H1 (cell line): Measurements from ENCODE around the gene HMGCS2. TPM values are rescaled to one million over a fixed set of nuclear protein-coding genes. Genes with fewer than 3 reads are reported as not detected.

Source experiments
- CTCF ChIA-PET: fragments of 300-600 bp; sonication (Branson Sonifier 250); formaldehyde crosslinking; loops from one replicate; lab custom pipeline; 2021; ENCODE audit not compliant: partially characterized antibody; lab: Charles Lee
- POLR2A ChIA-PET: fragments of 300-600 bp; sonication (Branson Sonifier 250); formaldehyde crosslinking; loops from one replicate; lab custom pipeline; 2021; ENCODE audit warnings: inconsistent platforms; ENCODE audit not compliant: partially characterized antibody; lab: Charles Lee
- DNase-seq, 2 experiments: peaks; one replicate each; pipeline versions ENCODE4 v3.0.0 to v3.0.0-alpha.2; 2010 to 2022; ENCODE audit warnings: low spot score in 2 of 2, low read depth in 1 of 2, mixed read lengths in 1 of 2
- FAIRE-seq: peaks from 2 replicates; lab custom pipeline; 2011; peaks lifted over from hg19 to GRCh38; lab: Jason Lieb, UNC
- H2AFZ ChIP-seq: 2 replicates; pipeline ENCODE4 v1.8.1; 2012; ENCODE audit warnings: low read length, inconsistent platforms
- H2AK5ac ChIP-seq: 2 replicates; pipeline ENCODE4 v1.6.1; 2013; ENCODE audit warnings: low read depth, low read length
- H2BK120ac ChIP-seq: replicated peaks from 2 replicates; pipeline ENCODE3; 2013; ENCODE audit warnings: low read depth, low read length, inconsistent platforms
- H2BK12ac ChIP-seq: 2 replicates; pipeline ENCODE4 v1.6.1; 2013; ENCODE audit warnings: low read depth, low read length
- H2BK15ac ChIP-seq: 2 replicates; pipeline ENCODE4 v1.6.1; 2013; ENCODE audit warnings: low read length
- H2BK20ac ChIP-seq: 2 replicates; pipeline ENCODE4 v1.6.1; 2013; ENCODE audit warnings: low read length
- H2BK5ac ChIP-seq: 2 replicates; pipeline ENCODE4 v1.6.1; 2013; ENCODE audit warnings: low read depth, low read length
- H3K14ac ChIP-seq: 2 replicates; pipeline ENCODE4 v1.6.1; 2013; ENCODE audit warnings: inconsistent platforms; ENCODE audit not compliant: insufficient read length
- H3K18ac ChIP-seq: 2 replicates; pipeline ENCODE4 v1.6.1; 2013; ENCODE audit warnings: low read length; ENCODE audit errors: extremely low read depth
- H3K23ac ChIP-seq: 2 replicates; pipeline ENCODE4 v1.6.1; 2013; ENCODE audit warnings: inconsistent platforms; ENCODE audit not compliant: insufficient read length
- H3K23me2 ChIP-seq: 2 replicates; pipeline ENCODE4 v1.6.1; 2013; ENCODE audit warnings: low read depth, low read length
- H3K27ac ChIP-seq: 2 replicates; pipeline ENCODE4 v1.6.1; 2011; ENCODE audit warnings: low read depth, low read length, inconsistent platforms
- H3K27me3 ChIP-seq, 4 experiments: replicated peaks in 1 of 4; 1 replicate in 1 of 4; 2 replicates in 3 of 4; pipeline versions ENCODE4 v1.6.1 to v1.8.1; 2011 to 2013; ENCODE audit warnings: low read length in 3 of 4, mild to moderate bottlenecking in 3 of 4, inconsistent platforms in 2 of 4, mixed read lengths in 2 of 4, moderate library complexity in 1 of 4; ENCODE audit not compliant: control insufficient read depth in 3 of 4, insufficient read depth in 3 of 4; ENCODE audit errors: extremely low read depth in 1 of 4
- H3K36me3 ChIP-seq, 4 experiments: 2 replicates each; pipeline versions ENCODE4 v1.6.1 to v1.8.1; 2011 to 2013; ENCODE audit warnings: mild to moderate bottlenecking in 4 of 4, low read length in 3 of 4, moderate library complexity in 2 of 4, control low read depth in 1 of 4, inconsistent platforms in 1 of 4; ENCODE audit not compliant: insufficient read depth in 4 of 4, control insufficient read depth in 2 of 4
- H3K4ac ChIP-seq: replicated peaks from 2 replicates; pipeline ENCODE3; 2013; ENCODE audit warnings: low read length, low read depth, mixed read lengths, inconsistent platforms; ENCODE audit not compliant: insufficient read length
- H3K4me1 ChIP-seq, 4 experiments: replicated peaks in 1 of 4; 1 replicate in 1 of 4; 2 replicates in 3 of 4; pipeline versions ENCODE4 v1.6.1 to v1.8.1; 2011 to 2013; ENCODE audit warnings: low read length in 3 of 4, inconsistent platforms in 2 of 4, mixed read lengths in 1 of 4; ENCODE audit not compliant: insufficient read depth in 4 of 4, control insufficient read depth in 3 of 4
- H3K4me2 ChIP-seq, 2 experiments: 2 replicates each; pipeline versions ENCODE4 v1.6.1 to v1.8.1; 2011 to 2013; ENCODE audit warnings: low read depth in 2 of 2, low read length in 2 of 2, control low read depth in 1 of 2, inconsistent platforms in 1 of 2, mild to moderate bottlenecking in 1 of 2; ENCODE audit not compliant: insufficient read depth in 1 of 2
- H3K4me3 ChIP-seq, 4 experiments: fragments of 200-600, 300-600 bp in 1 of 4; sonication (generic), shearing (Covaris generic), sonication (Bioruptor Twin) in 1 of 4; 2 replicates each; pipeline versions ENCODE4 v1.5.1 to v1.8.1; 2011 to 2016; ENCODE audit warnings: low read length in 4 of 4, low read depth in 3 of 4, control low read depth in 2 of 4, inconsistent platforms in 2 of 4, mild to moderate bottlenecking in 2 of 4, mixed read lengths in 1 of 4, moderate library complexity in 1 of 4; ENCODE audit not compliant: insufficient read depth in 2 of 4; ENCODE audit errors: extremely low read depth in 1 of 4
- H3K56ac ChIP-seq: replicated peaks from 2 replicates; pipeline ENCODE3; 2013; ENCODE audit warnings: low read depth, mild to moderate bottlenecking, mixed read lengths, low read length, inconsistent platforms; ENCODE audit not compliant: insufficient read length
- H3K79me1 ChIP-seq: 2 replicates; pipeline ENCODE4 v1.6.1; 2013; ENCODE audit warnings: low read depth, low read length, control low read depth
- H3K79me2 ChIP-seq, 2 experiments: 2 replicates each; pipeline versions ENCODE4 v1.6.1 to v1.8.1; 2012 to 2013; ENCODE audit warnings: low read length in 2 of 2, mild to moderate bottlenecking in 2 of 2, inconsistent platforms in 1 of 2; ENCODE audit not compliant: insufficient read depth in 2 of 2, control insufficient read depth in 1 of 2
- H3K9ac ChIP-seq, 4 experiments: replicated peaks in 1 of 4; 1 replicate in 1 of 4; 2 replicates in 3 of 4; pipeline versions ENCODE4 v1.6.1 to v1.8.1; 2011 to 2013; ENCODE audit warnings: low read depth in 3 of 4, low read length in 3 of 4, control low read depth in 2 of 4, mild to moderate bottlenecking in 2 of 4, moderate library complexity in 2 of 4, inconsistent platforms in 1 of 4; ENCODE audit errors: extremely low read depth in 1 of 4
- H3K9me3 ChIP-seq, 2 experiments: 2 replicates each; pipeline versions ENCODE4 v1.6.1 to v1.8.1; 2012 to 2013; ENCODE audit warnings: mild to moderate bottlenecking in 2 of 2, moderate library complexity in 2 of 2, control low read depth in 1 of 2, inconsistent platforms in 1 of 2, low read depth in 1 of 2, low read length in 1 of 2, mixed read lengths in 1 of 2; ENCODE audit not compliant: insufficient read depth in 2 of 2
- H4K20me1 ChIP-seq, 2 experiments: replicated peaks in 1 of 2; 2 replicates each; pipeline versions ENCODE3 to v1.8.1; 2011 to 2013; ENCODE audit warnings: inconsistent platforms in 2 of 2, low read length in 2 of 2, mild to moderate bottlenecking in 1 of 2; ENCODE audit not compliant: insufficient read depth in 2 of 2, control insufficient read depth in 1 of 2
- H4K5ac ChIP-seq: 2 replicates; pipeline ENCODE4 v1.6.1; 2013; ENCODE audit warnings: low read length, low read depth, mixed read lengths, inconsistent platforms; ENCODE audit not compliant: insufficient read length
- H4K8ac ChIP-seq: 2 replicates; pipeline ENCODE4 v1.8.0; 2013; ENCODE audit warnings: mild to moderate bottlenecking, moderate library complexity, low read length, inconsistent platforms; ENCODE audit not compliant: insufficient read depth; ENCODE audit errors: extremely low read depth
- H4K91ac ChIP-seq: replicated peaks from 2 replicates; pipeline ENCODE3; 2013; ENCODE audit warnings: low read length, mixed read lengths, inconsistent platforms; ENCODE audit not compliant: insufficient read length
- EZH2 ChIP-seq: fragments of 200-600 bp; sonication (generic); IDR thresholded peaks from 2 replicates; pipeline ENCODE4 v1.7.1; 2012; ENCODE audit warnings: low read depth, mild to moderate bottlenecking, moderate library complexity, low read length, inconsistent platforms; ENCODE audit not compliant: severe bottlenecking
- FOSL1 ChIP-seq: IDR thresholded peaks from 2 replicates; pipeline ENCODE4 v1.6.1; 2011; ENCODE audit warnings: mild to moderate bottlenecking, low read depth, low read length, moderate library complexity; ENCODE audit not compliant: insufficient read depth
- GTF2F1 ChIP-seq: IDR thresholded peaks from 2 replicates; pipeline ENCODE4 v1.6.1; 2012; ENCODE audit warnings: low read depth, low read length, improper control_type of control experiment, borderline replicate concordance
- JUN ChIP-seq: IDR thresholded peaks from 2 replicates; pipeline ENCODE4 v1.6.1; 2011; ENCODE audit warnings: low read depth, mild to moderate bottlenecking, improper control_type of control experiment, low read length
- JUND ChIP-seq: IDR thresholded peaks from 2 replicates; pipeline ENCODE4 v1.6.1; 2011; ENCODE audit warnings: mild to moderate bottlenecking, improper control_type of control experiment, low read length
- KDM1A ChIP-seq: fragments of 200-600, 300-600 bp; sonication (generic); IDR thresholded peaks from 2 replicates; pipeline ENCODE4 v1.7.1; 2016; ENCODE audit warnings: mild to moderate bottlenecking, low read length, borderline replicate concordance
- KDM4A ChIP-seq: IDR thresholded peaks from one replicate; pipeline ENCODE4 v1.7.1; 2012; ENCODE audit warnings: low read depth, mild to moderate bottlenecking, moderate library complexity, low read length, inconsistent platforms; ENCODE audit not compliant: severe bottlenecking
- NANOG ChIP-seq: IDR thresholded peaks from 2 replicates; pipeline ENCODE4 v1.6.1; 2011; ENCODE audit warnings: low read length, low read depth, mild to moderate bottlenecking, inconsistent platforms; ENCODE audit not compliant: insufficient read depth, poor library complexity, severe bottlenecking
- RAD21 ChIP-seq, 2 experiments: IDR thresholded peaks in 1 of 2; conservative IDR thresholded peaks in 1 of 2; 2 replicates each; pipeline ENCODE4 v1.6.1; 2011; ENCODE audit warnings: low read depth in 2 of 2, low read length in 2 of 2, improper control_type of control experiment in 1 of 2, inconsistent platforms in 1 of 2, mild to moderate bottlenecking in 1 of 2, moderate library complexity in 1 of 2
- RBBP5 ChIP-seq: IDR thresholded peaks from 2 replicates; pipeline ENCODE4 v1.7.1; 2012; ENCODE audit warnings: low read depth, mild to moderate bottlenecking, inconsistent platforms, low read length, moderate library complexity, borderline replicate concordance
- RNF2 ChIP-seq: fragments of 200-900, 300-1000 bp; sonication (generic); IDR thresholded peaks from 2 replicates; pipeline ENCODE4 v1.7.1; 2016; ENCODE audit warnings: borderline replicate concordance, low read depth, mild to moderate bottlenecking, antibody characterized with exemption, low read length; ENCODE audit not compliant: poor library complexity, severe bottlenecking; ENCODE audit errors: missing control alignments
- SP1 ChIP-seq: IDR thresholded peaks from 2 replicates; pipeline ENCODE4 v1.6.1; 2011; ENCODE audit warnings: low read depth, low read length
- SUZ12 ChIP-seq: fragments of 200-600 bp; sonication (generic); IDR thresholded peaks from 2 replicates; pipeline ENCODE4 v1.6.1; 2012; ENCODE audit warnings: mild to moderate bottlenecking, inconsistent platforms, low read length, moderate library complexity, mixed read lengths
- WGBS, 2 experiments: shearing (Covaris generic) in 1 of 2; methylation state at CpG; one replicate each; pipeline versions ENCODE4 v1.1.6 to v1.1.7; 2013 to 2015; ENCODE audit warnings: low lambda C conversion rate in 2 of 2, mixed read lengths in 2 of 2, inconsistent platforms in 1 of 2, low coverage in 1 of 2, missing lambda C conversion rate in 1 of 2; ENCODE audit not compliant: insufficient replicate concordance in 2 of 2, insufficient coverage in 1 of 2, insufficient read length in 1 of 2; ENCODE audit errors: extremely low coverage in 1 of 2, missing lambda C conversion rate in 1 of 2; 5-methylcytosine and 5-hydroxymethylcytosine counted together
- polyA plus RNA-seq, 7 experiments: library from polyadenylated mRNA; depleted of rRNA in 3 of 7; stranded (reverse) in 5 of 7; unstranded in 2 of 7; fragments of >200 nt in 5 of 7; fragments of 200-250 nt in 2 of 7; gene quantifications; 1 replicate in 5 of 7; 2 replicates in 1 of 7; 4 replicates in 1 of 7; pipeline versions ENCODE4 v1.2.1 to v1.2.3, GENCODE V29; 2011 to 2013; ENCODE audit warnings: missing spikeins in 2 of 7, mixed read lengths in 2 of 7
- total RNA-seq: library from RNA; stranded (reverse); fragmentation: NEBNext Ultra II Directional; extraction: Animal tissue kit (Norgen Biotek cat#: 25700); gene quantifications from 2 replicates; pipeline ENCODE4 v1.2.1, GENCODE V29; 2021

The HMGCS2 gene
- total and polyA plus RNA-seq, 2 of the 8 experiments (the other 6 are each of a cell fraction or from before 2014, with no cell fraction given) = not detected

- H2BK20ac ChIP-seq = no peak overlapping the region
- no peak overlapping the region for H3K4me2 ChIP-seq
- no peak overlapping the region for H4K5ac ChIP-seq
- FAIRE-seq (no peak), DNase-seq (no peak)
- H4K20me1 ChIP-seq = no peaks in the 10 kb centered on the region
- no peak overlapping the region for H2BK5ac ChIP-seq
- H3K4me1 ChIP-seq = no peaks in the 10 kb centered on the region
- H2AFZ ChIP-seq = no peak overlapping the region
- 86% methylated on average over 4 of the region's 4 CpGs; no CpG with 5 or more reads in 1 of the 2 experiments for WGBS, 2 experiments
- H3K27me3 ChIP-seq = no peaks in the 10 kb centered on the region
- no peak overlapping the region for H3K23ac ChIP-seq
- no peak overlapping the region for H2BK12ac ChIP-seq
- POLR2A ChIA-PET = interaction anchor here (1.6 kb wide), 1 partner anchor 40 kb away, joined by 3 read pairs; no protein-coding TSS in a partner anchor
- H2BK120ac ChIP-seq = no peak overlapping the region
- H3K18ac ChIP-seq = no peak overlapping the region
- no peak overlapping the region for H3K9ac ChIP-seq
- no peaks in the 10 kb centered on the region for H3K23me2 ChIP-seq
- no peak overlapping the region for H4K8ac ChIP-seq
- H3K4ac ChIP-seq = no peak overlapping the region
- H3K27ac ChIP-seq = no peak overlapping the region
- no peak overlapping the region for H4K91ac ChIP-seq
- H3K9me3 ChIP-seq = no peaks in the 10 kb centered on the region
- H2BK15ac ChIP-seq = no peak overlapping the region
- no peak overlapping the region for H2AK5ac ChIP-seq
- CTCF ChIA-PET = interaction anchor here (0.9 to 1.6 kb wide), 4 partner anchors 9 to 138 kb away, joined by 3 to 5 read pairs (median 4); no protein-coding TSS in a partner anchor
- H3K79me2 ChIP-seq = no peaks in the 10 kb centered on the region
- no peak overlapping the region for H3K14ac ChIP-seq
- no peak overlapping the region for H3K4me3 ChIP-seq
- H3K56ac ChIP-seq = no peak overlapping the region
- no peaks in the 10 kb centered on the region for H3K36me3 ChIP-seq
- no peaks in the 10 kb centered on the region for H3K79me1 ChIP-seq
- TF ChIP-seq NANOG (no peak), FOSL1 (no peak), SUZ12 (no peak), RBBP5 (no peak), RNF2 (no peak), JUN (no peak), GTF2F1 (no peak), JUND (no peak), KDM1A (no peak), SP1 (no peak), KDM4A (no peak), RAD21 (IDR thresholded peaks at IDR 0.05 in 1 of 2, conservative IDR thresholded peaks at IDR 0.05 in 1 of 2; ENCODE audit: low read depth in 2 of 2, low read length in 2 of 2) (no peak), EZH2 (no peak)
These were observed 16.1 kb downstream of the HMGCS2 start for GRCh38 chr1:119752592-119752991.
